Astrocyte of the spinal cord (primary cell): ENCODE data around the gene SIRT4.
"Not testable (repeated sequence)": the region's sequence is repeated elsewhere in the genome, so short reads cannot be mapped to it uniquely, and the experiment has no call there.

Experiments
- DNase-seq: peaks from one replicate; pipeline ENCODE4 v3.0.0; 2011; ENCODE audit warnings: low read depth, low spot score
- H3K4me3 ChIP-seq: 2 replicates; pipeline ENCODE4 v1.5.1; 2011; ENCODE audit warnings: low read depth, mild to moderate bottlenecking, low read length, moderate library complexity
- in situ Hi-C: cut with HindIII; loops from 2 replicates; pipeline ENCODE4 v1.10.0; 2017; ENCODE audit warnings: low sequenced_read_pairs
- TF ChIP-seq, protein P1 (sequence below): IDR thresholded peaks from 2 replicates; pipeline ENCODE4 v1.5.1; 2012; ENCODE audit warnings: low read depth, mild to moderate bottlenecking, low read length, inconsistent platforms

Gene SIRT4

DNA sequence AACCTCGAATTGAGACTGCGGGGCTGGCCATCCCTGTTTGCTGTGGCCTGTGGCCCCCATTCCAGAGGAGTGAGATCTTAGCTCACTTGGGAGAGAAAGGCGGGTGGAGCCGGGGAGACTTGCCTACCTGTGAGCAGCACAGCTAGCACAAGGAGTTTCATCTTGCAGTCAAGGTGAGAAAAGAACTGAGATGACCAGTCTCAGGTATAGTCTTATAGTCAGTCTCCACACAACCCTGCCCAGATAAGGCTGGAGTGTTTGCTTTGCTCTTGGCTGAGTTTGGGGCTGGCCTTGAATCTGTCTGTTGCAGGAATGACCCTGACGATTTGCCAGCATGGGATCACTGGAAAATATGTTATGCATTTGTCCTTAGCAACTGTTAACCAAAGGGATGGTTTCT is 25.5 kb downstream of the SIRT4 start, which contains the start of gene PLA2G1B:
Gene PLA2G1B (minus strand): TSS at position 187 of the 400 bp plus-strand sequence. CDS start 26 bp downstream, at position 161.
- no peak for DNase-seq
- in situ Hi-C loops: no loop called here
- TF ChIP-seq, protein P1, sequence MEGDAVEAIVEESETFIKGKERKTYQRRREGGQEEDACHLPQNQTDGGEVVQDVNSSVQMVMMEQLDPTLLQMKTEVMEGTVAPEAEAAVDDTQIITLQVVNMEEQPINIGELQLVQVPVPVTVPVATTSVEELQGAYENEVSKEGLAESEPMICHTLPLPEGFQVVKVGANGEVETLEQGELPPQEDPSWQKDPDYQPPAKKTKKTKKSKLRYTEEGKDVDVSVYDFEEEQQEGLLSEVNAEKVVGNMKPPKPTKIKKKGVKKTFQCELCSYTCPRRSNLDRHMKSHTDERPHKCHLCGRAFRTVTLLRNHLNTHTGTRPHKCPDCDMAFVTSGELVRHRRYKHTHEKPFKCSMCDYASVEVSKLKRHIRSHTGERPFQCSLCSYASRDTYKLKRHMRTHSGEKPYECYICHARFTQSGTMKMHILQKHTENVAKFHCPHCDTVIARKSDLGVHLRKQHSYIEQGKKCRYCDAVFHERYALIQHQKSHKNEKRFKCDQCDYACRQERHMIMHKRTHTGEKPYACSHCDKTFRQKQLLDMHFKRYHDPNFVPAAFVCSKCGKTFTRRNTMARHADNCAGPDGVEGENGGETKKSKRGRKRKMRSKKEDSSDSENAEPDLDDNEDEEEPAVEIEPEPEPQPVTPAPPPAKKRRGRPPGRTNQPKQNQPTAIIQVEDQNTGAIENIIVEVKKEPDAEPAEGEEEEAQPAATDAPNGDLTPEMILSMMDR: no peak
- no peak within 1 kb of the TSS for H3K4me3 ChIP-seq

DNA sequence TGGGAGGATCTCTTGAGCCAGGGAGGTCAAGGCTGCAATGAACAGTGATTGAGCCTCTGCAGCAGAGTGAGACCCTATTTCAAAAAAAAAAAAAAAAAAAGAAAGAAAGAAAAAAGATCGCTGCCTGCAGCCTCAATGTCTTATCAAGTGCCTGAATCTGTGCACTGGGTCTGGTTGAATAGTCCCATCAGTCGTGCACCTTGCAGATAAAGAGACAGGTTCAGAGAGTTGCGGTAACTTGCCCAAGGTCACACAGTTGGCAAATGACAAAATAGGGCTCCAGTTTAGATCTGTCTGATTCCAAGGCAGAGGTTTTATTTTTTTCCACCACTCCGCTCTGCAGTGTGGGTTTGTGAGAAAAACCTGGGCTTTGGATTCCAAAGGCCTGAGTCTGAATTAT is 26.1 kb downstream of the SIRT4 start:
- TF ChIP-seq, protein P1: no peak
- in situ Hi-C loops: no loop called here
- DNase-seq: no peak
- no peak overlapping the region for H3K4me3 ChIP-seq

GRCh38 chr12:120331390-120331789 is 29.3 kb downstream of the SIRT4 start:
- DNase-seq: no peak
- TF ChIP-seq, protein P1: no peak
- no peak overlapping the region for H3K4me3 ChIP-seq
- in situ Hi-C loops: no loop called here

GRCh38 chr12:120332041-120332440 is 29.9 kb downstream of the SIRT4 start:
- TF ChIP-seq, protein P1: no peak
- no peak for DNase-seq
- H3K4me3 ChIP-seq: no peak overlapping the region
- in situ Hi-C loops: no loop called here

DNA sequence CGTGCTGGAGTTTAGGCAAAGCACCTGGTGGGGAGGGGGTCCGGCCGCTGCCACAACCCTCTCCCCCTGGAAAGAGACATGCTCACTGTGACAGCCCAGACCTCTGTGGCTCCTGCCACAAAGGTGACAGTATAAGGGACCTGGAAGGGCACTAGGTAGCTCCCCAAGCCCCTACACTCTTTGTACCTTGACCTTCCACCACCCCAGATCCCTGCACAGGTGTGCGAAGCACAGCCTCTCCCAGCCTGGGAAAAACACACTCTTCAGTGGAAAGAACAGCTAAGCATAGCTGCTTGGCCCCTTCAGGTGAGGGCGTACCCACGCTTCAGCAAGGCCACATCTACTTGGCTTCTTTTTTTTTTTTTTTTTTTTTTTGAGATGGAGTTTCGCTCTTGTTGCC is 30.4 kb downstream of the SIRT4 start:
- TF ChIP-seq, protein P1: no peak
- in situ Hi-C loops: no loop called here
- H3K4me3 ChIP-seq: no peak overlapping the region

GRCh38 chr12:120335447-120335846 is 33.3 kb downstream of the SIRT4 start:
- in situ Hi-C loops, H3K4me3 ChIP-seq: not testable (repeated sequence)
- DNase-seq: peak; percentile 32
- TF ChIP-seq, protein P1: peak; percentile 76

More for the DNA sequence above, 30.4 kb downstream of the SIRT4 start:
- no peak for DNase-seq

DNA sequence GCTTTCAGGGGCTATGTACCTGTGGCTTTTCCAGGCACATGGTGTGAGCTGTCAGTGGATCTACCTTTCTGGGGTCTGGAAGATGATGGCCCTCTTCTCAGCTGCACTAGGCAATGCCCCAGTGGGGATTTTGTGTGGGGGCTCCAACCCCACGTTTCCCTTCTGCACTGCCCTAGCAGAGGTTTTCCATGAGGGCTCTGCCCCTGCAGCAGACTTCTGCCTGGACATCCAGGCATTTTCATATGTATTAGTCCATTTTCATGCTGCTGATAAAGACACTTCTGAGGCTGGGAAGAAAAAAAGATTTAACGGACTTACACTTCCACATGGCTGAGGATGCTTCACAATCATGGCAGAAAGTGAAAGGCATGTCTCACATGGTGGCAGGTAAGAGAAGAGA is 34.3 kb downstream of the SIRT4 start:
- H3K4me3 ChIP-seq, DNase-seq, in situ Hi-C loops: not testable (repeated sequence)
